ENCODE measurements around the gene ADAMTS14. TPM values are rescaled to one million over a fixed set of nuclear protein-coding genes. Genes with fewer than 3 reads are reported as not detected.

The ADAMTS14 gene
- total RNA-seq, 1 experiment from 2014 or later = 2.1 TPM

DNA sequence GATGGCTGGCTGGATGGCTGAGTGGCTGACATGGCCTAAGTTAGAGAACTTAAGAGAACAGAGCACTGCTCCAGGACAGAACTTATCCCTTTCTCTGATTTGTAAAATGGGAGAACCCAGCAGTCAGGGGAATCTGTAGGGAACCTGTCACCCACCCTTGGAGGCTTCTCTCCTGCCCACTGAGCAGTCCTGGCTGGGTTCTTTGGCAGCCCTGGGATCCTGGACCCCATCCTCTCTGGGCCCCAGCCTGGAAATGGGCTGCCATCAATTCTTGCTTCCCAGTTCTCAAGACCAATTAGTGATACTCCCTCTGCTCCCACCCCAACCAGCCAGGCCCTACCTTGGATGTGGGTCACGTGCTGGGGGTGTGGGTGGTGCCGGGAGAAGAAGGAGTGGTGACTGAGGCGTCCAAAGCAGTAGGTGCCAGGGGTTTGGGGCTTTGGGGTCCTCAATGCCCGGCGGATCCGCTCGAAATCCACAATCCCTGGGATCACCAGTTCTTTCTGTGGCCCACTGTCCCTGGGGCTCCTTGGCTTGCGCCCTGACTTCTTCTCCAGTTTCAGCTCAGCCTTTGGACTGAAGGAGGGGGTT lies 109.2 kb downstream of the ADAMTS14 start:
- Mint-ChIP-seq H3K4me1 (peaks cover 3% of the 10 kb centered on the region; the same call in 1 of the 2 replicates), H3K9me3 (no peaks in the 10 kb centered on the region), H3K36me3 (no peaks in the 10 kb centered on the region), H3K27ac (no peak overlapping the region), H3K27me3 (ENCODE audit: low read depth) (no peaks in the 10 kb centered on the region), H3K4me3 (no peak overlapping the region)
- CTCF ChIA-PET = interaction anchor here (1.1 kb wide), 1 partner anchor 31 kb away, joined by 3 read pairs; no protein-coding TSS in a partner anchor
- TF ChIP-seq JUN (CRISPR knock-in tag; IDR thresholded peaks at IDR 0.05) (no peak), RORB (CRISPR knock-in tag; IDR thresholded peaks at IDR 0.05) (no peak), PRRX2 (CRISPR knock-in tag; IDR thresholded peaks at IDR 0.05) (no peak), CREM (CRISPR knock-in tag; IDR thresholded peaks at IDR 0.05) (no peak), OVOL2 (CRISPR knock-in tag; IDR thresholded peaks at IDR 0.05; ENCODE audit: borderline replicate concordance) (no peak), ZNF317 (CRISPR knock-in tag; IDR thresholded peaks at IDR 0.05; ENCODE audit: borderline replicate concordance, low read depth) (no peak), FOXP1 (CRISPR knock-in tag; IDR thresholded peaks at IDR 0.05; ENCODE audit: borderline replicate concordance) (no peak), SMAD3 (CRISPR knock-in tag; IDR thresholded peaks at IDR 0.05; ENCODE audit: borderline replicate concordance) (no peak)
- DNase-seq (ENCODE audit: low spot score) = no peak
- ATAC-seq = no peak
- POLR2A ChIA-PET = no interaction called here

DNA sequence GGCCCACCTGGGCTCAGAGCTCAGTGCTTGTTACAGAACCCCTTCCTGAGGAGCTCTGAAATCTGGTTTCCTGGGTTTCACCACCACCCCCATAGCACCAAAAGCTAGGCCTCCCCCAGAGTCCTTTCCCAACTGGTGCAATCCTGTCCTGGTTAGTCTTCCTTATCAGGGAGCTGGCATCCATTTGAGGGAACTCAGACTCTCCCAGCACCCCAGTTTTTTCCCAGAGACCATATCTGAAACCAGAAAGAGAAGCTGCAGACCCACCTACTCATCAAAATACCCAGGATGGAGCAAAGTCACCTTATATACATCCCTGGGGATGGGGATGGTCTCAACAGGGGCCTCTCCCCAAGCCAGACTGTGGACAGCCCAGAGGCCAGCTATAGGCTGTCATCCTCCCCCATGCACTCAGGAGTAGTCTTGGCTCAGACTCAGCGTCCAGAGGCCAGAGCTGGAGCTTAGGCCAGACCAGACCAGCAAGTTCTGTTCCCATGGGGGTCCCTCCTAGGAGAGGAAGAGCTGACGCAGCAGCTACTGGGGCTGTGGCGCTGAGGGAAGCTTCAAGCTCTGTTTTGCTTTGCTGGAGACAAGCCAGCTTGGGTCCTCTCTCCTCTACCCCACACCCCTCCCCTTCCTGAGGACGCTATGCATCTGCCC lies 109.9 kb downstream of the ADAMTS14 start:
- Mint-ChIP-seq H3K4me1 (peaks cover 3% of the 10 kb centered on the region; the same call in 1 of the 2 replicates), H3K4me3 (no peak overlapping the region), H3K27ac (no peak overlapping the region), H3K27me3 (ENCODE audit: low read depth) (no peaks in the 10 kb centered on the region), H3K9me3 (no peaks in the 10 kb centered on the region), H3K36me3 (no peaks in the 10 kb centered on the region)
- ATAC-seq = no peak
- ChIA-PET POLR2A (no interaction called here), CTCF (interaction anchor here (0.9 to 1.1 kb wide), 2 partner anchors 30 to 223 kb away, joined by 3 to 4 read pairs; no protein-coding TSS in a partner anchor)
- TF ChIP-seq, protein P1, sequence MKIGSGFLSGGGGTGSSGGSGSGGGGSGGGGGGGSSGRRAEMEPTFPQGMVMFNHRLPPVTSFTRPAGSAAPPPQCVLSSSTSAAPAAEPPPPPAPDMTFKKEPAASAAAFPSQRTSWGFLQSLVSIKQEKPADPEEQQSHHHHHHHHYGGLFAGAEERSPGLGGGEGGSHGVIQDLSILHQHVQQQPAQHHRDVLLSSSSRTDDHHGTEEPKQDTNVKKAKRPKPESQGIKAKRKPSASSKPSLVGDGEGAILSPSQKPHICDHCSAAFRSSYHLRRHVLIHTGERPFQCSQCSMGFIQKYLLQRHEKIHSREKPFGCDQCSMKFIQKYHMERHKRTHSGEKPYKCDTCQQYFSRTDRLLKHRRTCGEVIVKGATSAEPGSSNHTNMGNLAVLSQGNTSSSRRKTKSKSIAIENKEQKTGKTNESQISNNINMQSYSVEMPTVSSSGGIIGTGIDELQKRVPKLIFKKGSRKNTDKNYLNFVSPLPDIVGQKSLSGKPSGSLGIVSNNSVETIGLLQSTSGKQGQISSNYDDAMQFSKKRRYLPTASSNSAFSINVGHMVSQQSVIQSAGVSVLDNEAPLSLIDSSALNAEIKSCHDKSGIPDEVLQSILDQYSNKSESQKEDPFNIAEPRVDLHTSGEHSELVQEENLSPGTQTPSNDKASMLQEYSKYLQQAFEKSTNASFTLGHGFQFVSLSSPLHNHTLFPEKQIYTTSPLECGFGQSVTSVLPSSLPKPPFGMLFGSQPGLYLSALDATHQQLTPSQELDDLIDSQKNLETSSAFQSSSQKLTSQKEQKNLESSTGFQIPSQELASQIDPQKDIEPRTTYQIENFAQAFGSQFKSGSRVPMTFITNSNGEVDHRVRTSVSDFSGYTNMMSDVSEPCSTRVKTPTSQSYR (CRISPR knock-in tag; IDR thresholded peaks at IDR 0.05) = no peak
- TF ChIP-seq PRDM15 (CRISPR knock-in tag; IDR thresholded peaks at IDR 0.05) = peak; percentile 38; the same call in 1 of the 2 replicates
- no peak for TF ChIP-seq SP1 (CRISPR knock-in tag; conservative IDR thresholded peaks at IDR 0.05)
- no peak for TF ChIP-seq ZNF232 (CRISPR knock-in tag; IDR thresholded peaks at IDR 0.05)
- TF ChIP-seq, protein P2, sequence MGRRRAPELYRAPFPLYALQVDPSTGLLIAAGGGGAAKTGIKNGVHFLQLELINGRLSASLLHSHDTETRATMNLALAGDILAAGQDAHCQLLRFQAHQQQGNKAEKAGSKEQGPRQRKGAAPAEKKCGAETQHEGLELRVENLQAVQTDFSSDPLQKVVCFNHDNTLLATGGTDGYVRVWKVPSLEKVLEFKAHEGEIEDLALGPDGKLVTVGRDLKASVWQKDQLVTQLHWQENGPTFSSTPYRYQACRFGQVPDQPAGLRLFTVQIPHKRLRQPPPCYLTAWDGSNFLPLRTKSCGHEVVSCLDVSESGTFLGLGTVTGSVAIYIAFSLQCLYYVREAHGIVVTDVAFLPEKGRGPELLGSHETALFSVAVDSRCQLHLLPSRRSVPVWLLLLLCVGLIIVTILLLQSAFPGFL (CRISPR knock-in tag; IDR thresholded peaks at IDR 0.05; ENCODE audit: borderline replicate concordance) = no peak
- no peak for TF ChIP-seq RORB (CRISPR knock-in tag; IDR thresholded peaks at IDR 0.05)
- TF ChIP-seq FOXK1 (CRISPR knock-in tag; IDR thresholded peaks at IDR 0.05) = no peak
- DNase-seq (ENCODE audit: low spot score) = no peak

Data from WTC11 (cell line).